Pancreas (tissue), 8 donors: ENCODE measurements around the gene OR8A1. TPM values are rescaled to one million over a fixed set of nuclear protein-coding genes. Genes with fewer than 3 reads are reported as not detected.

Experiments used
- polyA plus RNA-seq, 2 donors: library from polyadenylated mRNA; stranded (reverse); fragments of 200-250 nt; gene quantifications; one replicate each; pipeline ENCODE4 v1.2.3, GENCODE V29; 2013
- total RNA-seq, 6 donors: library from RNA; stranded (reverse); fragmentation: NEBNext Ultra II Directional in 4 of 6; extraction: Animal tissue kit (Norgen Biotek cat#: 25700) in 4 of 6; gene quantifications; one replicate each; pipeline versions ENCODE4 v1.2.1 to v1.2.4, GENCODE V29; 2021 to 2023
- donor health status: healthy with polysubstance abuse.
- donor health status: DM: no; HTN: no; CAD: no; lungs with moderate emphysema.
- donor health status: DM: no; HTN: no; CAD: no.
- donor health status: Bipolar disorder and iron deficiency.
- donor health status: DM: yes; HTN: yes; CAD: no.
- donor health status: DM: no; HTN: no; CAD: no.
- donor health status: DM: no; HTN: no; CAD: no.
- donor health status: DM: yes; HTN: yes; CAD: no.

OR8A1 gene
- total and polyA plus RNA-seq, 8 donors: 0.02 TPM; not detected in 7

Other genes starting within 250 kb of the OR8A1 start
- gene OR8D2, start 249.8 kb upstream of the OR8A1 start, total RNA-seq: not detected
- not detected for gene OR8D2, start 249.8 kb upstream of the OR8A1 start, polyA plus RNA-seq
- not detected for gene OR8B2, start 185.5 kb upstream of the OR8A1 start, total RNA-seq
- not detected for gene OR8B2, start 185.5 kb upstream of the OR8A1 start, polyA plus RNA-seq
- not detected for gene OR8B3, start 171.0 kb upstream of the OR8A1 start, total RNA-seq
- gene OR8B3, start 171.0 kb upstream of the OR8A1 start, polyA plus RNA-seq: not detected
- not detected for gene OR8B4, start 145.1 kb upstream of the OR8A1 start, total RNA-seq
- gene OR8B4, start 145.1 kb upstream of the OR8A1 start, polyA plus RNA-seq: not detected
- gene OR8B8, start 124.3 kb upstream of the OR8A1 start, total RNA-seq: not detected
- gene OR8B8, start 124.3 kb upstream of the OR8A1 start, polyA plus RNA-seq: not detected
- not detected for gene OR8B12, start 26.3 kb upstream of the OR8A1 start, total RNA-seq
- gene OR8B12, start 26.3 kb upstream of the OR8A1 start, polyA plus RNA-seq: not detected
- not detected for gene PANX3, start 41.4 kb downstream of the OR8A1 start, total RNA-seq
- not detected for gene PANX3, start 41.4 kb downstream of the OR8A1 start, polyA plus RNA-seq
- gene TBRG1, start 52.9 kb downstream of the OR8A1 start, total RNA-seq: 10 to 100 TPM; 12.9 to 20.0 (median 14.2) TPM
- 10 to 100 TPM; 26.9 to 49.2 TPM for gene TBRG1, start 52.9 kb downstream of the OR8A1 start, polyA plus RNA-seq
- 10 to 100 TPM in 5 of 6 donors, 1 to 10 TPM in 1; 9.6 to 29.8 (median 18.0) TPM for gene SIAE, start 103.7 kb downstream of the OR8A1 start, total RNA-seq
- 10 to 100 TPM; 10.3 to 12.1 TPM for gene SIAE, start 103.7 kb downstream of the OR8A1 start, polyA plus RNA-seq
- gene SPA17, start 103.9 kb downstream of the OR8A1 start, total RNA-seq: 1 to 10 TPM; 1.2 to 2.9 (median 2.1) TPM
- gene SPA17, start 103.9 kb downstream of the OR8A1 start, polyA plus RNA-seq: 1 to 10 TPM; 6.0 to 7.3 TPM
- 1 to 10 TPM in 3 of 6 donors, under 1 TPM in 2, not detected in 1; 0.24 to 1.9 (median 1.2) TPM for gene NRGN, start 169.9 kb downstream of the OR8A1 start, total RNA-seq
- 1 to 10 TPM; 2.7 to 3.7 TPM for gene NRGN, start 169.9 kb downstream of the OR8A1 start, polyA plus RNA-seq
- 1 to 10 TPM in 3 of 6 donors, under 1 TPM in 3; 0.18 to 2.1 (median 1.0) TPM for gene VSIG2, start 182.3 kb downstream of the OR8A1 start, total RNA-seq
- 1 to 10 TPM; 1.1 to 4.5 TPM for gene VSIG2, start 182.3 kb downstream of the OR8A1 start, polyA plus RNA-seq
- 1 to 10 TPM; 5.0 to 10.0 (median 6.5) TPM for gene ESAM, start 192.3 kb downstream of the OR8A1 start, total RNA-seq
- gene ESAM, start 192.3 kb downstream of the OR8A1 start, polyA plus RNA-seq: 10 to 100 TPM in 1 of 2 donors, 1 to 10 TPM in 1; 9.4 to 27.1 TPM
- gene MSANTD2, start 230.4 kb downstream of the OR8A1 start, total RNA-seq: 10 to 100 TPM in 1 of 6 donors, 1 to 10 TPM in 5; 4.6 to 11.0 (median 5.9) TPM
- 10 to 100 TPM; 11.7 to 23.3 TPM for gene MSANTD2, start 230.4 kb downstream of the OR8A1 start, polyA plus RNA-seq